Measurements from ENCODE around the gene PRICKLE2.

DNA sequence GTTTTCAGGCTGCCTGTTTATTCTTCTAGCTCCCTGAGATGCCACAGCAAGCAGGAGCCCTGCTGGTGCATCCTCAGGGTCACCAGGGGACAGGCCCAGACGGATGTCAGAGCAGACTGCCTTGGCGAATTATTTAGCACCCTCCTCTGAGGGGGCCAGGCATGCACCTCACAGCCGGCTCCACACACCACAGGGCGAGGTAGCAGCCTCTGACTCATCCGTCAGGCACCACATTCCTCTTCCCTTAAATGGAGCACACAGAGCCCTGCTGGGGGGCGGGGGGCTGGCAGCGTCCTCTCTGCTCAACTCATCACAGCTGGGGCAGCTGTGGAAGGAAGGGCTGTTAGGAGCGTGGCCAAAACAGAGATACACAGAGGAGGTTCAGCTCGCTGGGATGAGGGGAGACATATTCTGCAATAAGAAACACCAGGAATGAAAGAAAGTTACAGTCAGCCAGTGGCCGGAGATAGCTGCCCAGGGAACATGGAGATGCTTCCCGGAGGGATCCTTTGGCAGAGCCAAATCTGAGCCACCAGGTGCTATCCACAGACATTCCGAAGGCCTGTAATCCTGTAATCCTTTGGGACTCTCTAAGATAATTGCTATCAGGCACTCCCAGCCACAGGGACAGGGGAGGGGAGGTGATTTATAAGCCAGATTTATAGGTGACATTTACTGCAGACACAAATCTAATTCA, 13.9 kb upstream of the PRICKLE2 start:
- TF ChIP-seq, protein P1, sequence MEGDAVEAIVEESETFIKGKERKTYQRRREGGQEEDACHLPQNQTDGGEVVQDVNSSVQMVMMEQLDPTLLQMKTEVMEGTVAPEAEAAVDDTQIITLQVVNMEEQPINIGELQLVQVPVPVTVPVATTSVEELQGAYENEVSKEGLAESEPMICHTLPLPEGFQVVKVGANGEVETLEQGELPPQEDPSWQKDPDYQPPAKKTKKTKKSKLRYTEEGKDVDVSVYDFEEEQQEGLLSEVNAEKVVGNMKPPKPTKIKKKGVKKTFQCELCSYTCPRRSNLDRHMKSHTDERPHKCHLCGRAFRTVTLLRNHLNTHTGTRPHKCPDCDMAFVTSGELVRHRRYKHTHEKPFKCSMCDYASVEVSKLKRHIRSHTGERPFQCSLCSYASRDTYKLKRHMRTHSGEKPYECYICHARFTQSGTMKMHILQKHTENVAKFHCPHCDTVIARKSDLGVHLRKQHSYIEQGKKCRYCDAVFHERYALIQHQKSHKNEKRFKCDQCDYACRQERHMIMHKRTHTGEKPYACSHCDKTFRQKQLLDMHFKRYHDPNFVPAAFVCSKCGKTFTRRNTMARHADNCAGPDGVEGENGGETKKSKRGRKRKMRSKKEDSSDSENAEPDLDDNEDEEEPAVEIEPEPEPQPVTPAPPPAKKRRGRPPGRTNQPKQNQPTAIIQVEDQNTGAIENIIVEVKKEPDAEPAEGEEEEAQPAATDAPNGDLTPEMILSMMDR (IDR thresholded peaks at IDR 0.05) = no peak
- TF ChIP-seq ZFX (IDR thresholded peaks at IDR 0.05; ENCODE audit: borderline replicate concordance) = no peak
